Tracheal epithelial cell (primary cell): ENCODE measurements around the gene FCGR3B. TPM values are rescaled to one million over a fixed set of nuclear protein-coding genes. Genes with fewer than 3 reads are reported as not detected.

Experiments
- total RNA-seq: library from RNA; depleted of rRNA; stranded (reverse); fragments of >200 nt; gene quantifications from 2 replicates; pipeline ENCODE4 v1.2.1, GENCODE V29; 2014

The FCGR3B gene
- 0.64 TPM in 1 of 2 replicates, not detected in the other for total RNA-seq

DNA sequence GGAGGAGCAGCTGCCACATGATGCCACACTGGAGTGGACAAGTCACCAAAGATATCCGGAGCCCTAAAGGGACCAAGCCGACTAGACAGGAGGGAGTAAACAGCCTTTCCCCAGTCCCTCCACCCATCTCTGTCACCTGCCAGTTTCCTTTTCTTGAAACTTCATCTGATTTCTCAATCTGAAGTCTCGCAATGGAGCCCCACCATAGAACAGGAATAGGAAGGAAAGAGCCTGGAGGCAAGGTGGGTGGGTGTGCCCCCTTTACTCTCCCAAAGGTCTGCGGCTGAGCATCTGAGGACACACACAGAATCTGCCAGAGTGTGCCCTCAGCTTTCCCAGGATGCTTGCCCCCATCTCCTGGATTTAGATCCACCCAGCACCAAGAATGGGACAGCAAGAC is at the start of gene FCGR3B:
TSS of gene FCGR3B (minus strand) at position 101 of the 400 bp plus-strand sequence. CDS start at position 19, 82 bp downstream.

GRCh38 chr1:161662684-161663339 is 31.8 kb upstream of the FCGR3B start, which contains the start of gene FCGR2B:
TSS of gene FCGR2B (plus strand) at chr1:161663143. CDS start at chr1:161663242, 99 bp downstream.

Other genes with a start within 250 kb of the FCGR3B start
- gene FCGR2A, start 125.7 kb downstream of the FCGR3B start, total RNA-seq, result 0.72 TPM in 1 of 2 replicates, not detected in the other
- 0.85 and 24.3 TPM in 2 replicates for gene HSPA6, start 106.6 kb downstream of the FCGR3B start, total RNA-seq
- not detected in 2 replicates for gene FCGR3A, start 81.4 kb downstream of the FCGR3B start, total RNA-seq
- gene FCGR2B, start 32.0 kb upstream of the FCGR3B start, total RNA-seq, result under 0.01 TPM in 1 of 2 replicates, not detected in the other
- 0.72 TPM in 1 of 2 replicates, not detected in the other for gene FCRLA, start 76.1 kb upstream of the FCGR3B start, total RNA-seq
- 1.7 and 2.6 TPM in 2 replicates for gene FCRLB, start 90.4 kb upstream of the FCGR3B start, total RNA-seq
- gene DUSP12, start 118.6 kb upstream of the FCGR3B start, total RNA-seq, result 34.0 and 45.6 TPM in 2 replicates
- gene ATF6, start 135.1 kb upstream of the FCGR3B start, total RNA-seq, result 25.3 and 31.3 TPM in 2 replicates